H9 (cell line): ENCODE data around the gene NEDD4. TPM values are rescaled to one million over a fixed set of nuclear protein-coding genes. Genes with fewer than 3 reads are reported as not detected.
A peak's percentile ranks its signal among the peaks of the same experiment; 100 is the strongest.

Experiments used
- DNase-seq: peaks from one replicate; pipeline ENCODE4 v3.0.0-alpha.2; 2017
- H2AFZ ChIP-seq: one replicate; pipeline ENCODE4 v1.6.1; 2013; ENCODE audit warnings: mild to moderate bottlenecking, low read length, control low read depth, moderate library complexity
- H2AK5ac ChIP-seq: 2 replicates; pipeline ENCODE4 v1.6.1; 2013; ENCODE audit warnings: low read length, control low read depth, mixed read lengths; ENCODE audit not compliant: insufficient read length
- H2BK120ac ChIP-seq: one replicate; pipeline ENCODE4 v1.6.1; 2013; ENCODE audit warnings: low read depth, mild to moderate bottlenecking, low read length, control low read depth, inconsistent platforms; ENCODE audit not compliant: poor library complexity, severe bottlenecking
- H2BK12ac ChIP-seq: 2 replicates; pipeline ENCODE4 v1.6.1; 2013; ENCODE audit warnings: low read length, control low read depth, mixed read lengths, low read depth; ENCODE audit not compliant: insufficient read length
- H2BK15ac ChIP-seq: 2 replicates; pipeline ENCODE4 v1.6.1; 2013; ENCODE audit warnings: low read depth, low read length, control low read depth
- H2BK20ac ChIP-seq: one replicate; pipeline ENCODE4 v1.6.1; 2013; ENCODE audit warnings: low read depth, mild to moderate bottlenecking, low read length, control low read depth, inconsistent platforms; ENCODE audit not compliant: poor library complexity, severe bottlenecking
- H2BK5ac ChIP-seq: 2 replicates; pipeline ENCODE4 v1.6.1; 2013; ENCODE audit warnings: low read length, control low read depth, mixed read lengths; ENCODE audit not compliant: insufficient read length
- H3K14ac ChIP-seq: 2 replicates; pipeline ENCODE4 v1.6.1; 2013; ENCODE audit warnings: low read length, control low read depth; ENCODE audit not compliant: insufficient read depth
- H3K18ac ChIP-seq: 2 replicates; pipeline ENCODE4 v1.6.1; 2013; ENCODE audit warnings: low read depth, mild to moderate bottlenecking, mixed read lengths, low read length, control low read depth; ENCODE audit not compliant: insufficient read length
- H3K23ac ChIP-seq: 2 replicates; pipeline ENCODE4 v1.6.1; 2013; ENCODE audit warnings: low read length, control low read depth, mixed read lengths, low read depth; ENCODE audit not compliant: insufficient read length
- H3K23me2 ChIP-seq: 2 replicates; pipeline ENCODE4 v1.6.1; 2013; ENCODE audit warnings: low read depth, mild to moderate bottlenecking, mixed read lengths, low read length, control low read depth; ENCODE audit not compliant: insufficient read length, poor library complexity, severe bottlenecking
- H3K27ac ChIP-seq: 2 replicates; pipeline ENCODE4 v1.5.1; 2013; ENCODE audit warnings: low read length, control low read depth, mixed read lengths, low read depth; ENCODE audit not compliant: insufficient read length
- H3K27me3 ChIP-seq: 2 replicates; pipeline ENCODE4 v1.6.1; 2013; ENCODE audit warnings: low read length, control low read depth, inconsistent platforms; ENCODE audit not compliant: insufficient read depth
- H3K4ac ChIP-seq: 2 replicates; pipeline ENCODE4 v1.6.1; 2013; ENCODE audit warnings: low read depth, mild to moderate bottlenecking, control low read depth, inconsistent platforms, low read length, moderate library complexity
- H3K4me1 ChIP-seq: 2 replicates; pipeline ENCODE4 v1.6.1; 2013; ENCODE audit warnings: low read length, control low read depth, inconsistent platforms; ENCODE audit not compliant: insufficient read depth
- H3K4me2 ChIP-seq: 2 replicates; pipeline ENCODE4 v1.6.1; 2013; ENCODE audit warnings: low read length, control low read depth, mixed read lengths; ENCODE audit not compliant: insufficient read length, insufficient read depth
- H3K56ac ChIP-seq: 2 replicates; pipeline ENCODE4 v1.6.1; 2013; ENCODE audit warnings: low read depth, mild to moderate bottlenecking, mixed read lengths, low read length, control low read depth; ENCODE audit not compliant: insufficient read length
- H3K79me1 ChIP-seq: 2 replicates; pipeline ENCODE4 v1.6.1; 2013; ENCODE audit warnings: low read depth, mild to moderate bottlenecking, moderate library complexity, low read length, control low read depth, inconsistent platforms; ENCODE audit not compliant: insufficient read depth, poor library complexity, severe bottlenecking
- H3K79me2 ChIP-seq: 2 replicates; pipeline ENCODE4 v1.6.1; 2013; ENCODE audit warnings: low read length, control low read depth, inconsistent platforms; ENCODE audit not compliant: insufficient read depth
- H3K9ac ChIP-seq: 2 replicates; pipeline ENCODE4 v1.6.1; 2013; ENCODE audit warnings: low read length, control low read depth, mixed read lengths; ENCODE audit not compliant: insufficient read length; ENCODE audit errors: extremely low read depth
- H3K9me3 ChIP-seq: one replicate; pipeline ENCODE4 v1.6.1; 2013; ENCODE audit warnings: low read depth, low read length, inconsistent platforms; ENCODE audit not compliant: control insufficient read depth
- H3T11ph ChIP-seq: one replicate; pipeline ENCODE4 v1.6.1; 2013; ENCODE audit warnings: mild to moderate bottlenecking, low read length, control low read depth, inconsistent platforms
- H4K20me1 ChIP-seq: one replicate; pipeline ENCODE4 v1.6.1; 2013; ENCODE audit not compliant: control insufficient read depth, insufficient read length, insufficient read depth
- H4K5ac ChIP-seq: 2 replicates; pipeline ENCODE4 v1.6.1; 2013; ENCODE audit warnings: low read depth, mild to moderate bottlenecking, mixed read lengths, low read length, control low read depth; ENCODE audit not compliant: insufficient read length
- H4K8ac ChIP-seq: replicated peaks from 2 replicates; pipeline ENCODE4 v1.6.1; 2013; ENCODE audit warnings: low read length, control low read depth, mixed read lengths, low read depth; ENCODE audit not compliant: insufficient read length
- H4K91ac ChIP-seq: 2 replicates; pipeline ENCODE4 v1.6.1; 2013; ENCODE audit warnings: low read depth, mild to moderate bottlenecking, moderate library complexity, mixed read lengths, low read length, control low read depth; ENCODE audit not compliant: insufficient read length
- H3K27ac Mint-ChIP-seq, 3 experiments: 2 replicates in 2 of 3; 3 replicates in 1 of 3; pipeline ENCODE4 v1.8.0; 2020 to 2021; ENCODE audit warnings: mixed read lengths in 3 of 3, mild to moderate bottlenecking in 1 of 3, moderate library complexity in 1 of 3
- H3K27me3 Mint-ChIP-seq: 2 replicates; pipeline ENCODE4 v1.8.0; 2021; ENCODE audit warnings: low read depth, mild to moderate bottlenecking, moderate library complexity, mixed read lengths
- H3K36me3 Mint-ChIP-seq, 3 experiments: 2 replicates in 2 of 3; 3 replicates in 1 of 3; pipeline ENCODE4 v1.8.0; 2020 to 2021; ENCODE audit warnings: low read depth in 3 of 3, mixed read lengths in 3 of 3; ENCODE audit not compliant: insufficient read depth in 1 of 3
- H3K4me1 Mint-ChIP-seq, 2 experiments: 2 replicates each; pipeline ENCODE4 v1.8.0; 2020; ENCODE audit warnings: mixed read lengths in 2 of 2
- H3K4me3 Mint-ChIP-seq, 2 experiments: 2 replicates in 1 of 2; 3 replicates in 1 of 2; pipeline ENCODE4 v1.8.0; 2020 to 2021; ENCODE audit warnings: mild to moderate bottlenecking in 2 of 2, mixed read lengths in 2 of 2, moderate library complexity in 1 of 2
- H3K9me3 Mint-ChIP-seq, 2 experiments: 2 replicates in 1 of 2; 3 replicates in 1 of 2; pipeline ENCODE4 v1.8.0; 2020; ENCODE audit warnings: mild to moderate bottlenecking in 2 of 2, mixed read lengths in 2 of 2, moderate library complexity in 1 of 2
- CTCF ChIP-seq: fragments of 200-600 bp; sonication (generic); conservative IDR thresholded peaks from 3 replicates; pipeline ENCODE4 v1.8.0; 2021; ENCODE audit warnings: antibody characterized with exemption, mild to moderate bottlenecking
- WGBS: extraction: QIAGEN DNeasy Blood & Tissue Kit; methylation state at CpG from one replicate; pipeline ENCODE4 v1.1.7; 2013; ENCODE audit warnings: missing lambda C conversion rate, low lambda C conversion rate, mixed read lengths; ENCODE audit not compliant: insufficient read length; ENCODE audit errors: extremely low coverage; 5-methylcytosine and 5-hydroxymethylcytosine counted together
- long read RNA-seq: library from polyadenylated mRNA; unstranded; transcript quantifications from one replicate; pipeline ENCODE4 v2.0.0, GENCODE V29; 2020
- total RNA-seq: library from RNA; stranded (reverse); gene quantifications from 2 replicates; pipeline ENCODE4 v1.2.1, GENCODE V29; 2021

Gene NEDD4
- total RNA-seq = 9.3 and 9.6 TPM in 2 replicates
- long read RNA-seq, full-length matches to known transcripts = 28 of 49 reads
- long read RNA-seq, partial matches to known transcripts = 12 of 49 reads
- long read RNA-seq, other reads (novel, unspliced or antisense) = 9 of 49 reads

- peak within 1 kb of the TSS; percentile 87 to 91 for H3K4me3 Mint-ChIP-seq
- Histone ChIP-seq H3K18ac (no peak within 1 kb of the TSS), H3K9me3 (no peaks in the 10 kb centered on the region), H2BK5ac (no peak within 1 kb of the TSS), H3K79me1 (no peaks in the 10 kb centered on the region), H3K56ac (no peak within 1 kb of the TSS), H2AK5ac (no peak within 1 kb of the TSS), H3K27me3 (no peaks in the 10 kb centered on the region; the same call in 1 of the 2 replicates), H3K14ac (no peak within 1 kb of the TSS; the same call in 1 of the 2 replicates), H4K91ac (no peak within 1 kb of the TSS), H3K23ac (no peak within 1 kb of the TSS), H3K9ac (peak within 1 kb of the TSS; percentile 20), H4K5ac (no peak within 1 kb of the TSS), H4K8ac (no peak within 1 kb of the TSS), H2AFZ (peak within 1 kb of the TSS; percentile 3), H3K4ac (no peak within 1 kb of the TSS), H2BK15ac (no peak within 1 kb of the TSS), H2BK120ac (no peak within 1 kb of the TSS), H2BK12ac (no peak within 1 kb of the TSS), H3K27ac (no peak within 1 kb of the TSS), H3K4me2 (peak within 1 kb of the TSS; percentile 83), H3K79me2 (no peaks in the 10 kb centered on the region), H2BK20ac (no peak within 1 kb of the TSS), H3K23me2 (peaks cover 7% of the 10 kb centered on the region), H3T11ph (no peak within 1 kb of the TSS), H4K20me1 (no peaks in the 10 kb centered on the region), H3K4me1 (no peaks in the 10 kb centered on the region; the same call in 1 of the 2 replicates)
- DNase-seq = peak; percentile 85
- peaks cover 10% of the 10 kb centered on the region for H3K27me3 Mint-ChIP-seq
- H3K27ac Mint-ChIP-seq = peak within 1 kb of the TSS in 2 of 3 experiments; percentile 86 to 91; a peak in 3 of 7 replicates
- peaks cover 18 to 25% of the 10 kb centered on the region in 2 experiments for H3K4me1 Mint-ChIP-seq
- H3K36me3 Mint-ChIP-seq = peaks cover 0 to 3% (median 1%) of the 10 kb centered on the region in 3 experiments; a peak in 3 of 7 replicates
- peaks cover 0 to 2% of the 10 kb centered on the region in 2 experiments; a peak in 1 of 5 replicates for H3K9me3 Mint-ChIP-seq
- no CpG with 5 or more reads among the region's 83 CpGs for WGBS
- peak; percentile 19; the same call in 1 of the 3 replicates for TF ChIP-seq CTCF
Observed at GRCh38 chr15:55993111-55993803, at the start of gene NEDD4. TSS of gene NEDD4 (minus strand) at chr15:55993612. CDS start at chr15:55993555, 57 bp downstream.
